K562 (cell line): Measurements from ENCODE around the gene PTP4A2. TPM values are rescaled to one million over a fixed set of nuclear protein-coding genes. Genes with fewer than 3 reads are reported as not detected.

ENCODE experiments used
- BRD9 ChIP-seq: fragments of 450-650 bp; IDR thresholded peaks from 2 replicates; pipeline ENCODE4 v1.6.1; 2018; ENCODE audit warnings: low read depth; ENCODE audit not compliant: partially characterized antibody
- EGR1 ChIP-seq: fragments of 450-650 bp; conservative IDR thresholded peaks from 2 replicates; pipeline ENCODE4 v1.6.1; 2017; ENCODE audit warnings: mild to moderate bottlenecking
- FOXA3 ChIP-seq, 2 experiments: fragments of 450-650 bp in 1 of 2; sonication (generic) in 1 of 2; formaldehyde crosslinking; IDR thresholded peaks in 1 of 2; conservative IDR thresholded peaks in 1 of 2; 2 replicates each; pipeline versions ENCODE4 v1.4.0 to v1.8.0; 2020 to 2022; ENCODE audit warnings: mild to moderate bottlenecking in 2 of 2, missing genetic modification reagents in 1 of 2
- FOXM1 ChIP-seq, 2 experiments: fragments of 450-650 bp in 1 of 2; sonication (generic) in 1 of 2; formaldehyde crosslinking in 1 of 2; IDR thresholded peaks; 2 replicates each; pipeline versions ENCODE4 v1.6.1 to v1.9.0; 2017 to 2022; ENCODE audit warnings: low read depth in 2 of 2, mild to moderate bottlenecking in 2 of 2, missing genetic modification reagents in 1 of 2, moderate library complexity in 1 of 2
- MED1 ChIP-seq: sonication (generic); formaldehyde crosslinking; IDR thresholded peaks from 2 replicates; pipeline ENCODE4 v1.8.1; 2023; ENCODE audit warnings: missing genetic modification reagents, borderline replicate concordance
- MGA ChIP-seq: fragments of 450-650 bp; IDR thresholded peaks from 2 replicates; pipeline ENCODE4 v1.6.1; 2016; ENCODE audit warnings: mild to moderate bottlenecking, moderate library complexity
- NR2C2 ChIP-seq, 2 experiments: fragments of 200-800 bp in 1 of 2; sonication (Bioruptor generic) in 1 of 2; sonication (generic) in 1 of 2; formaldehyde crosslinking in 1 of 2; IDR thresholded peaks; 2 replicates each; pipeline versions ENCODE4 v1.6.1 to v1.8.0; 2016 to 2022; ENCODE audit warnings: mild to moderate bottlenecking in 1 of 2, missing compliant biosample characterization in 1 of 2, missing genetic modification characterization in 1 of 2, missing genetic modification reagents in 1 of 2
- POLR2AphosphoS5 ChIP-seq: IDR thresholded peaks from 2 replicates; pipeline ENCODE4 v1.6.1; 2011; ENCODE audit warnings: mild to moderate bottlenecking, low read depth, low read length, moderate library complexity; ENCODE audit not compliant: control insufficient read depth, insufficient read depth
- SMAD3 ChIP-seq: fragments of 450-650 bp; formaldehyde crosslinking; conservative IDR thresholded peaks from 2 replicates; pipeline ENCODE4 v1.4.0; 2020; ENCODE audit warnings: mild to moderate bottlenecking
- WHSC1 ChIP-seq: IDR thresholded peaks from one replicate; pipeline ENCODE4 v1.6.1; 2012; ENCODE audit warnings: low read length, control low read depth, inconsistent platforms
- ZBTB1 ChIP-seq: sonication (generic); formaldehyde crosslinking; IDR thresholded peaks from 2 replicates; pipeline ENCODE4 v1.8.1; 2023; ENCODE audit warnings: missing genetic modification reagents, low read depth, mild to moderate bottlenecking, borderline replicate concordance
- ZBTB7A ChIP-seq: IDR thresholded peaks from 2 replicates; pipeline ENCODE4 v1.6.1; 2011; ENCODE audit warnings: low read depth, mild to moderate bottlenecking, low read length, moderate library complexity, borderline replicate concordance; ENCODE audit not compliant: control insufficient read depth
- ZNF124 ChIP-seq: sonication (generic); formaldehyde crosslinking; IDR thresholded peaks from 2 replicates; pipeline ENCODE4 v1.8.1; 2022; ENCODE audit warnings: missing genetic modification reagents
- ZNF165 ChIP-seq: fragments of 250-450 bp; sonication (Bioruptor Pico); IDR thresholded peaks from 2 replicates; pipeline ENCODE4 v1.4.0; 2020; ENCODE audit warnings: borderline replicate concordance
- polyA plus RNA-seq, 8 experiments: library from polyadenylated mRNA; depleted of rRNA in 4 of 8; stranded (reverse) in 5 of 8; unstranded in 3 of 8; fragments of >200 nt; fragmentation: Nextera tagmentation in 2 of 8; fragmentation: Illumina TruSeq in 1 of 8; extraction: Ambion mirVana in 2 of 8; extraction: Trizol in 1 of 8; gene quantifications; 2 replicates each; pipeline versions ENCODE4 v1.2.1 to v1.2.3, GENCODE V29; 2011 to 2014; ENCODE audit warnings: inconsistent platforms in 1 of 8, missing spikeins in 1 of 8
- total RNA-seq, 7 experiments: library from RNA; depleted of rRNA in 6 of 7; stranded (reverse); fragments of >200 nt in 6 of 7; fragmentation: Illumina TruSeq in 2 of 7; extraction: Trizol in 2 of 7; gene quantifications; 2 replicates each; pipeline versions ENCODE4 v1.2.1 to v1.2.3, GENCODE V29; 2011 to 2021; ENCODE audit warnings: low replicate concordance in 1 of 7
- TF ChIP-seq, protein P1 (sequence below): fragments of 250-450 bp; sonication (Bioruptor Pico); IDR thresholded peaks from 2 replicates; pipeline ENCODE4 v1.5.0; 2020; ENCODE audit warnings: mild to moderate bottlenecking

PTP4A2 gene
- total and polyA plus RNA-seq, 9 of the 15 experiments (the other 6 are each of a cell fraction or from before 2014, with no cell fraction given) = 197 to 870 (median 480) TPM

DNA sequence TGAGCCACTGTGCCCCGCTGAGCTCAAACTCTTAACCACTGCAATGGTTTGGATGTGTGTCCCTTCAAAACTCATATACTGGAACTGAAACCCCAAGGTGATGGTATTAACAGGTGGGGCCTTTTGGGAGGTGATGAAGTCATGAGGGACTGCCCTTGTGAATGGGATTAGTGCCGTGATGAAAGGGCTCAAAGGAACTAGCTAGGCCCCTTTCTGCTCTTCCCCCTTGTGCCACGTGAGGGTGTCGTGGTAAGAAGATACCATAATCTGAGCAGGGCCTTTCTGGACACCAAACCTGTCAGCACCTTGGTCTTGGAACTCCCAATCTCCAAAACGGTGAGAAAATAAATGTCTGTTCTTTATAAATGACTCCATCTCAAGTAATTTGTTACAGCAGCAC is 76.8 kb downstream of the PTP4A2 start (continued):
- 0 out of 2 replicates have a peak, but pooled peaks have one; percentile 21 for TF ChIP-seq MGA
- TF ChIP-seq ZBTB1 = no peak
- TF ChIP-seq SMAD3 (CRISPR knock-in tag) = no peak
- TF ChIP-seq, protein P1, sequence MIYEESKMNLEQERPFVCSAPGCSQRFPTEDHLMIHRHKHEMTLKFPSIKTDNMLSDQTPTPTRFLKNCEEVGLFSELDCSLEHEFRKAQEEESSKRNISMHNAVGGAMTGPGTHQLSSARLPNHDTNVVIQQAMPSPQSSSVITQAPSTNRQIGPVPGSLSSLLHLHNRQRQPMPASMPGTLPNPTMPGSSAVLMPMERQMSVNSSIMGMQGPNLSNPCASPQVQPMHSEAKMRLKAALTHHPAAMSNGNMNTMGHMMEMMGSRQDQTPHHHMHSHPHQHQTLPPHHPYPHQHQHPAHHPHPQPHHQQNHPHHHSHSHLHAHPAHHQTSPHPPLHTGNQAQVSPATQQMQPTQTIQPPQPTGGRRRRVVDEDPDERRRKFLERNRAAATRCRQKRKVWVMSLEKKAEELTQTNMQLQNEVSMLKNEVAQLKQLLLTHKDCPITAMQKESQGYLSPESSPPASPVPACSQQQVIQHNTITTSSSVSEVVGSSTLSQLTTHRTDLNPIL (CRISPR knock-in tag) = no peak
- no peak for TF ChIP-seq ZNF124 (CRISPR knock-in tag)
- no peak for TF ChIP-seq FOXA3 (CRISPR knock-in tag; conservative IDR thresholded peaks at IDR 0.05 in 1 of 2, IDR thresholded peaks at IDR 0.05 in 1 of 2)
- TF ChIP-seq ZBTB7A = no peak
- TF ChIP-seq POLR2AphosphoS5 = no peak
- TF ChIP-seq EGR1 = no peak
- TF ChIP-seq ZNF165 (CRISPR knock-in tag) = no peak
- no peak for TF ChIP-seq FOXM1 (IDR thresholded peaks at IDR 0.05; ENCODE audit: low read depth)
- TF ChIP-seq FOXM1 (CRISPR knock-in tag; IDR thresholded peaks at IDR 0.05; ENCODE audit: low read depth) = no peak
- TF ChIP-seq MED1 (CRISPR knock-in tag) = no peak
- no peak for TF ChIP-seq BRD9
- TF ChIP-seq NR2C2 (CRISPR knock-in tag; IDR thresholded peaks at IDR 0.05) = no peak
- no peak for TF ChIP-seq NR2C2 (tag; IDR thresholded peaks at IDR 0.05)
- no peak for TF ChIP-seq WHSC1
